Upper lobe of left lung (tissue), 4 donors: ENCODE measurements around the gene TXNDC17.

ENCODE experiments used
- CTCF ChIP-seq, 6 experiments: fragments of 450-650 bp in 4 of 6; fragments of 200-600 bp in 2 of 6; sonication (generic) in 2 of 6; IDR thresholded peaks; one replicate each; pipeline ENCODE4 v1.5.1; 2016 to 2019; ENCODE audit warnings: antibody characterized with exemption in 6 of 6
- EP300 ChIP-seq, 4 donors: sonication (generic); formaldehyde crosslinking; IDR thresholded peaks; one replicate each; pipeline ENCODE4 v1.5.1; 2017; ENCODE audit warnings: antibody characterized with exemption in 4 of 4, control low read depth in 2 of 4
- POLR2A ChIP-seq, 4 donors: fragments of 450-650 bp; IDR thresholded peaks; one replicate each; pipeline ENCODE4 v1.5.1; 2016 to 2017; ENCODE audit warnings: antibody characterized with exemption in 4 of 4, mild to moderate bottlenecking in 2 of 4
- POLR2AphosphoS5 ChIP-seq, 2 donors: sonication (generic); formaldehyde crosslinking; IDR thresholded peaks; one replicate each; pipeline ENCODE4 v1.5.1; 2017; ENCODE audit warnings: antibody characterized with exemption in 2 of 2

- TF ChIP-seq CTCF (IDR thresholded peaks at IDR 0.05) (no peak), POLR2AphosphoS5 (IDR thresholded peaks at IDR 0.05) (no peak), EP300 (IDR thresholded peaks at IDR 0.05) (no peak), POLR2A (IDR thresholded peaks at IDR 0.05) (no peak)
These were observed 28.0 kb downstream of the TXNDC17 start for GRCh38 chr17:6668727-6669425.
